ENCODE results near the gene BMF.
A peak's percentile ranks its signal among the peaks of the same experiment; 100 is the strongest.

The BMF gene

GRCh38 chr15:40097096-40097967, 11.3 kb downstream of the BMF start:
- TF ChIP-seq GATA2 (IDR thresholded peaks at IDR 0.05; ENCODE audit: low read depth, low read length) (no peak), GATA3 (IDR thresholded peaks at IDR 0.05; ENCODE audit: low read depth, low read length) (no peak)

GRCh38 chr15:40096094-40096891, 12.4 kb downstream of the BMF start:
- TF ChIP-seq GATA3 (IDR thresholded peaks at IDR 0.05; ENCODE audit: low read depth, low read length) (no peak; the same call in 1 of the 2 replicates), GATA2 (IDR thresholded peaks at IDR 0.05; ENCODE audit: low read depth, low read length) (peak; percentile 93)

- TF ChIP-seq GATA2 (IDR thresholded peaks at IDR 0.05; ENCODE audit: low read depth, low read length): no peak
- TF ChIP-seq GATA3 (IDR thresholded peaks at IDR 0.05; ENCODE audit: low read depth, low read length): no peak
Observed at GRCh38 chr15:40095371-40096093, 13.1 kb downstream of the BMF start.

- TF ChIP-seq GATA2 (IDR thresholded peaks at IDR 0.05; ENCODE audit: low read depth, low read length) (no peak), GATA3 (IDR thresholded peaks at IDR 0.05; ENCODE audit: low read depth, low read length) (no peak)
Observed at GRCh38 chr15:40094156-40094555, 14.5 kb downstream of the BMF start.

- no peak for TF ChIP-seq GATA2 (IDR thresholded peaks at IDR 0.05; ENCODE audit: low read depth, low read length)
- TF ChIP-seq GATA3 (IDR thresholded peaks at IDR 0.05; ENCODE audit: low read depth, low read length): no peak
Observed at GRCh38 chr15:40092979-40093869, 15.5 kb downstream of the BMF start.

- TF ChIP-seq GATA2 (IDR thresholded peaks at IDR 0.05; ENCODE audit: low read depth, low read length) (0 out of 2 replicates have a peak, but pooled peaks have one; percentile 14), GATA3 (IDR thresholded peaks at IDR 0.05; ENCODE audit: low read depth, low read length) (no peak)
Observed at GRCh38 chr15:40092256-40092978, 16.3 kb downstream of the BMF start.

GRCh38 chr15:40091861-40092255, 16.8 kb downstream of the BMF start:
- TF ChIP-seq GATA2 (IDR thresholded peaks at IDR 0.05; ENCODE audit: low read depth, low read length) (no peak), GATA3 (IDR thresholded peaks at IDR 0.05; ENCODE audit: low read depth, low read length) (no peak)

- TF ChIP-seq GATA2 (IDR thresholded peaks at IDR 0.05; ENCODE audit: low read depth, low read length): no peak
- no peak for TF ChIP-seq GATA3 (IDR thresholded peaks at IDR 0.05; ENCODE audit: low read depth, low read length)
Observed at GRCh38 chr15:40090774-40091455, 17.8 kb downstream of the BMF start.

- TF ChIP-seq GATA2 (IDR thresholded peaks at IDR 0.05; ENCODE audit: low read depth, low read length) (no peak), GATA3 (IDR thresholded peaks at IDR 0.05; ENCODE audit: low read depth, low read length) (no peak)
Observed at GRCh38 chr15:40088929-40089755, 19.5 kb downstream of the BMF start.

GRCh38 chr15:40087991-40088928, 20.4 kb downstream of the BMF start:
- no peak for TF ChIP-seq GATA3 (IDR thresholded peaks at IDR 0.05; ENCODE audit: low read depth, low read length)
- no peak for TF ChIP-seq GATA2 (IDR thresholded peaks at IDR 0.05; ENCODE audit: low read depth, low read length)
